GM10266 (cell line): ENCODE results near the gene FMNL3.

Experiments
- DNase-seq: peaks from one replicate; pipeline ENCODE4 v3.0.0; 2012; ENCODE audit errors: extremely low spot score
- CTCF ChIP-seq: IDR thresholded peaks from 2 replicates; pipeline ENCODE4 v1.5.1; 2012; ENCODE audit warnings: mild to moderate bottlenecking, low read depth; ENCODE audit not compliant: control insufficient read depth, insufficient read depth; ENCODE audit errors: missing control alignments

FMNL3 gene

GRCh38 chr12:49649445-49649844, 57.8 kb downstream of the FMNL3 start:
- DNase-seq, result no peak
- TF ChIP-seq CTCF, result no peak

- DNase-seq, result no peak
- TF ChIP-seq CTCF, result no peak
Observed at GRCh38 chr12:49648712-49649003, 58.5 kb downstream of the FMNL3 start.

GRCh38 chr12:49647827-49648711, 59.1 kb downstream of the FMNL3 start:
- TF ChIP-seq CTCF, result no peak
- no peak for DNase-seq

GRCh38 chr12:49646871-49647654, 60.1 kb downstream of the FMNL3 start:
- no peak for TF ChIP-seq CTCF
- DNase-seq, result no peak

- TF ChIP-seq CTCF, result no peak
- DNase-seq, result no peak
Observed at GRCh38 chr12:49646331-49646830, 60.8 kb downstream of the FMNL3 start.

GRCh38 chr12:49645146-49646039, 61.8 kb downstream of the FMNL3 start:
- DNase-seq, result no peak
- TF ChIP-seq CTCF, result no peak
